HepG2 (cell line): Measurements from ENCODE around the gene NFATC4. TPM values are rescaled to one million over a fixed set of nuclear protein-coding genes. Genes with fewer than 3 reads are reported as not detected.

ENCODE experiments used
- ATF7-NPFF ChIP-seq: sonication (generic); formaldehyde crosslinking; IDR thresholded peaks from 2 replicates; pipeline ENCODE4 v1.8.1; 2023; ENCODE audit warnings: mild to moderate bottlenecking, low read depth, missing genetic modification reagents, moderate library complexity
- CTCF ChIP-seq: sonication (generic); formaldehyde crosslinking; IDR thresholded peaks from 2 replicates; pipeline ENCODE4 v1.5.0; 2020; ENCODE audit warnings: mild to moderate bottlenecking, missing genetic modification reagents, moderate library complexity
- FOXK2 ChIP-seq: fragments of 450-650 bp; IDR thresholded peaks from 2 replicates; pipeline ENCODE4 v1.6.1; 2016
- GPN1 ChIP-seq: sonication (generic); formaldehyde crosslinking; IDR thresholded peaks from 2 replicates; pipeline ENCODE4 v1.5.1; 2020; ENCODE audit warnings: missing genetic modification reagents, borderline replicate concordance
- MAFK ChIP-seq, 2 experiments: IDR thresholded peaks in 1 of 2; conservative IDR thresholded peaks in 1 of 2; 2 replicates each; pipeline ENCODE4 v1.6.1; 2011; ENCODE audit warnings: improper control_type of control experiment in 2 of 2, low read length in 2 of 2
- NBN ChIP-seq: fragments of 450-650 bp; conservative IDR thresholded peaks from 2 replicates; pipeline ENCODE4 v1.6.1; 2017
- NFYB ChIP-seq: sonication (generic); formaldehyde crosslinking; IDR thresholded peaks from 2 replicates; pipeline ENCODE4 v1.4.0; 2020; ENCODE audit warnings: missing genetic modification reagents
- PRPF4 ChIP-seq: fragments of 200-400 bp; formaldehyde crosslinking; IDR thresholded peaks from 2 replicates; pipeline ENCODE4 v1.6.1; 2016; ENCODE audit warnings: low read length, low read depth; ENCODE audit not compliant: poor library complexity, severe bottlenecking
- ZBTB43 ChIP-seq: sonication (generic); formaldehyde crosslinking; conservative IDR thresholded peaks from 2 replicates; pipeline ENCODE4 v1.4.0; 2020; ENCODE audit warnings: missing genetic modification reagents
- ZFP91 ChIP-seq: sonication (generic); formaldehyde crosslinking; IDR thresholded peaks from 2 replicates; pipeline ENCODE4 v1.9.0; 2022; ENCODE audit warnings: missing genetic modification reagents, mild to moderate bottlenecking, borderline replicate concordance
- ZHX2 ChIP-seq, 2 experiments: sonication (generic) in 1 of 2; formaldehyde crosslinking in 1 of 2; IDR thresholded peaks; 2 replicates each; pipeline versions ENCODE4 v1.6.1 to v1.9.0; 2014 to 2022; ENCODE audit warnings: antibody characterized with exemption in 1 of 2, borderline replicate concordance in 1 of 2, inconsistent platforms in 1 of 2, low read depth in 1 of 2, missing genetic modification reagents in 1 of 2
- ZNF282 ChIP-seq: fragments of 450-650 bp; IDR thresholded peaks from 2 replicates; pipeline ENCODE4 v1.6.1; 2018; ENCODE audit not compliant: partially characterized antibody
- ZNF512B ChIP-seq: sonication (generic); formaldehyde crosslinking; IDR thresholded peaks from 2 replicates; pipeline ENCODE4 v1.5.1; 2020; ENCODE audit warnings: missing genetic modification reagents, mild to moderate bottlenecking, borderline replicate concordance
- polyA plus RNA-seq, 8 experiments: library from polyadenylated mRNA; depleted of rRNA in 3 of 8; stranded (reverse) in 7 of 8; unstranded in 1 of 8; fragments of >200 nt; fragmentation: Illumina TruSeq in 4 of 8; extraction: Trizol in 4 of 8; gene quantifications; 2 replicates each; pipeline versions ENCODE4 v1.2.1 to v1.2.3, GENCODE V29; 2011 to 2016; ENCODE audit warnings: low read depth in 4 of 8, missing spikeins in 1 of 8, mixed read lengths in 1 of 8; ENCODE audit not compliant: insufficient read depth in 1 of 8
- total RNA-seq, 5 experiments: library from RNA; depleted of rRNA; stranded (reverse); fragments of >200 nt; fragmentation: Illumina TruSeq; extraction: Trizol; gene quantifications; 2 replicates each; pipeline ENCODE4 v1.2.3, GENCODE V29; 2016; ENCODE audit warnings: low read depth in 1 of 5

NFATC4 gene
- total and polyA plus RNA-seq, 2 of the 13 experiments (the other 11 are each of a cell fraction or from before 2014, with no cell fraction given), result 0.04 to 0.15 TPM

- TF ChIP-seq ZHX2 (IDR thresholded peaks at IDR 0.05; ENCODE audit: low read depth) (no peak), ZHX2 (CRISPR knock-in tag; IDR thresholded peaks at IDR 0.05; ENCODE audit: borderline replicate concordance) (peak; percentile 66; the same call in 1 of the 2 replicates), NBN (peak; percentile 72; the same call in 1 of the 2 replicates), ZNF282 (peak; percentile 54), ZNF512B (CRISPR knock-in tag) (peak; percentile 76; the same call in 1 of the 2 replicates), ZBTB43 (CRISPR knock-in tag) (no peak), ZFP91 (CRISPR knock-in tag) (no peak), ATF7-NPFF (peak; percentile 18; the same call in 1 of the 2 replicates), CTCF (no peak), PRPF4 (no peak), NFYB (CRISPR knock-in tag) (no peak), FOXK2 (0 out of 2 replicates have a peak, but pooled peaks have one; percentile 52), GPN1 (CRISPR knock-in tag) (no peak), MAFK (conservative IDR thresholded peaks at IDR 0.05 in 1 of 2, IDR thresholded peaks at IDR 0.05 in 1 of 2; ENCODE audit: low read length in 2 of 2) (no peak)
Measured at GRCh38 chr14:24426150-24426911, 58.3 kb downstream of the NFATC4 start (continued).
